PC-3 (cell line): ENCODE results near the gene UBR3. TPM values are rescaled to one million over a fixed set of nuclear protein-coding genes. Genes with fewer than 3 reads are reported as not detected.

ENCODE experiments used
- ATAC-seq: fragments of 200-7000 bp; cut with Tn5 transposase; 2 replicates; pipeline ENCODE4 v1.9.1; 2020; ENCODE audit warnings: mild to moderate bottlenecking, moderate library complexity
- BruUV-seq: library from RNA; stranded (reverse); fragments of 400-500 nt; replicated peaks from 2 replicates; lab custom pipeline; 2021; lab: Mats Ljungman, UMichigan
- CTCF ChIA-PET: fragments of 300-600 bp; sonication (Branson Sonifier 250); formaldehyde crosslinking; loops from one replicate; lab custom pipeline; 2022; ENCODE audit warnings: antibody characterized with exemption; lab: Charles Lee
- POLR2A ChIA-PET: fragments of 300-600 bp; sonication (Branson Sonifier 250); formaldehyde crosslinking; loops from one replicate; lab custom pipeline; 2022; ENCODE audit warnings: antibody characterized with exemption; ENCODE audit not compliant: unreplicated experiment; lab: Charles Lee
- DNase-seq: peaks from one replicate; pipeline ENCODE4 v3.0.0-alpha.2; 2015
- H2AFZ ChIP-seq: fragments of 300-600 bp; sonication (generic); 2 replicates; pipeline ENCODE4 v1.6.0; 2016; ENCODE audit warnings: antibody characterized with exemption, low read length
- H3F3A ChIP-seq: fragments of 300-600 bp; sonication (generic); one replicate; pipeline ENCODE4 v1.6.0; 2017; ENCODE audit warnings: antibody characterized with exemption, low read length, control low read depth, mild to moderate bottlenecking; ENCODE audit not compliant: unreplicated experiment
- H3K27ac ChIP-seq: fragments of 300-600 bp; sonication (generic); 2 replicates; pipeline ENCODE4 v1.5.1; 2016; ENCODE audit warnings: mild to moderate bottlenecking, low read length
- H3K27me3 ChIP-seq: fragments of 300-600 bp; sonication (generic); 2 replicates; pipeline ENCODE4 v1.6.1; 2016; ENCODE audit warnings: low read length, mixed read lengths
- H3K36me3 ChIP-seq: fragments of 300-600 bp; sonication (generic); 2 replicates; pipeline ENCODE4 v1.6.1; 2016; ENCODE audit warnings: low read depth, mixed run types, low read length, mixed read lengths
- H3K4me1 ChIP-seq: fragments of 300-600 bp; sonication (generic); 2 replicates; pipeline ENCODE4 v1.5.1; 2016; ENCODE audit warnings: low read length; ENCODE audit not compliant: insufficient read depth
- H3K4me2 ChIP-seq: fragments of 300-600 bp; sonication (generic); 2 replicates; pipeline ENCODE4 v1.6.0; 2016; ENCODE audit warnings: low read length
- H3K4me3 ChIP-seq: fragments of 300-600 bp; sonication (generic); 2 replicates; pipeline ENCODE4 v1.5.1; 2016; ENCODE audit warnings: mild to moderate bottlenecking, low read length, mixed read lengths
- H3K79me2 ChIP-seq: fragments of 300-600 bp; sonication (generic); 2 replicates; pipeline ENCODE4 v1.6.1; 2017; ENCODE audit warnings: low read length, mixed read lengths
- H3K9ac ChIP-seq: fragments of 300-600 bp; sonication (generic); 2 replicates; pipeline ENCODE4 v1.6.0; 2016; ENCODE audit warnings: mild to moderate bottlenecking, low read length
- H3K9me2 ChIP-seq: fragments of 300-600 bp; sonication (generic); replicated peaks from 2 replicates; pipeline ENCODE4 v1.6.1; 2016; ENCODE audit warnings: mixed run types, low read length, mixed read lengths
- H3K9me3 ChIP-seq: fragments of 300-600 bp; sonication (generic); 2 replicates; pipeline ENCODE4 v1.6.1; 2016; ENCODE audit warnings: low read length, mixed read lengths
- H4K20me1 ChIP-seq: fragments of 300-600 bp; sonication (generic); 2 replicates; pipeline ENCODE4 v1.6.1; 2016; ENCODE audit warnings: low read length, mixed read lengths
- EZH2 ChIP-seq: fragments of 300-600 bp; sonication (generic); IDR thresholded peaks from one replicate; pipeline ENCODE4 v1.6.1; 2017; ENCODE audit warnings: antibody characterized with exemption, mild to moderate bottlenecking, low read length; ENCODE audit not compliant: unreplicated experiment
- EZH2phosphoT487 ChIP-seq: fragments of 300-600 bp; sonication (generic); IDR thresholded peaks from 2 replicates; pipeline ENCODE4 v1.6.1; 2018; ENCODE audit warnings: mild to moderate bottlenecking, antibody characterized with exemption, low read length, borderline replicate concordance
- intact Hi-C: fragments of 100-400 bp; cut with micrococcal nuclease; formaldehyde crosslinking; loops from 2 replicates; pipeline ENCODE4 v1.9.0; 2023
- total RNA-seq: library from RNA; depleted of rRNA; stranded (reverse); fragments of >200 nt; gene quantifications from 2 replicates; pipeline ENCODE4 v1.2.3, GENCODE V29; 2014
- TF ChIP-seq, protein P1 (sequence below): fragments of 300-600 bp; sonication (generic); conservative IDR thresholded peaks from 2 replicates; pipeline ENCODE4 v1.5.1; 2017; ENCODE audit warnings: antibody characterized with exemption, low read depth, mild to moderate bottlenecking, low read length

The UBR3 gene
- total RNA-seq, 1 experiment from 2014 or later: 30.9 TPM

DNA sequence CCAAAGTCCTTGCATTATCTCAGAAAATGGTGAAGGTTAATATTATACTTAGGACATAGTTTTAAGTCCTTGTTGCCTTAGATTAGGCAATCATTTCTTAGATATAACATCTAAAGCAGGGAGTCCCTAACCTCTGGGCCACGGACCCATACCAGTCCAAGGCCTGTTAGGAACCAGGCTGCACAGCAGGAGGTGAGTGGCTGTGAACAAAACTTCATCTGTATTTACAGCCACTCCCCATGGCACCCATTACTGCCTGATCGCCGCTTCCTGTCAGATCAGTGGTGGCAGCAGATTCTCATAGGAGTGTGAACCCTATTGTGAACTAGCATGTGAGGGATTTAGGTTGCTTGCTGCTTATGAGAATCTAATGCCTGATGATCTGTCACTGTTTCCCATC is 264.2 kb downstream of the UBR3 start:
- DNase-seq: no peak
- no peaks in the 10 kb centered on the region for H3K79me2 ChIP-seq

DNA sequence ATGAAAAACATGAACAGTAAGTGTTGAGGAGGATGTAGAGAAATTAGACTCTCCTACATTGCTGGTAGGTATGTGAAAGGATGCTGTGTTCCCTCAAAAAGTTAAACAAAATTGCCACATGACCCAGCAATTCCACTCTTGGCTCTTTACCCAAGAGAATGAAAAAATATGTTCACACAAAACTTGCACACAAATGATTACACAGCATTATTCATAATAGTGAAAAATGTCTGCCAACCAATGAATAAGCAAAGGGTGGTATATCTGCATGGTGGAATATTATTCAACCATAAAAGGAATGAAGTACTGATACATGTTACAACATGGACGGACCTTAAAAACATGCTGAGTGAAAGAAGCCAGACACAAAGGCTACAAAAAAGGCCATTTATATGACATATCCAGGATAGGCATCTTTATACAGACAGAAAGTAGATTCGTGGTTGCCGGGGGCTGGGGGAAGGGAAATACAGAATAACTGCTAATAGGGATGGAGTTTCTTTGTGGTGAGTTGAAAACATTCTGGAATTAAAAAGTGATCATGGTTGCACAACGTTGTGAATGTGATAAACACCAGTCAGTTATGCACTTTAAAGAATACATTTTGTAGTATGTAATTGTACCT is 265.3 kb downstream of the UBR3 start:
- Histone ChIP-seq H3K27me3 (no peaks in the 10 kb centered on the region), H3K36me3 (no peaks in the 10 kb centered on the region), H3K9me2 (no peaks in the 10 kb centered on the region), H3K4me1 (no peaks in the 10 kb centered on the region), H3K27ac (no peak overlapping the region), H3K79me2 (no peaks in the 10 kb centered on the region), H3F3A (no peaks in the 10 kb centered on the region), H3K4me2 (no peak overlapping the region), H3K9me3 (no peaks in the 10 kb centered on the region), H2AFZ (no peak overlapping the region), H3K9ac (no peak overlapping the region), H3K4me3 (no peak overlapping the region), H4K20me1 (no peaks in the 10 kb centered on the region)
- intact Hi-C loops: no loop called here
- ATAC-seq: no peak
- ChIA-PET CTCF (no interaction called here), POLR2A (no interaction called here)
- TF ChIP-seq EZH2phosphoT487: no peak
- TF ChIP-seq, protein P1, sequence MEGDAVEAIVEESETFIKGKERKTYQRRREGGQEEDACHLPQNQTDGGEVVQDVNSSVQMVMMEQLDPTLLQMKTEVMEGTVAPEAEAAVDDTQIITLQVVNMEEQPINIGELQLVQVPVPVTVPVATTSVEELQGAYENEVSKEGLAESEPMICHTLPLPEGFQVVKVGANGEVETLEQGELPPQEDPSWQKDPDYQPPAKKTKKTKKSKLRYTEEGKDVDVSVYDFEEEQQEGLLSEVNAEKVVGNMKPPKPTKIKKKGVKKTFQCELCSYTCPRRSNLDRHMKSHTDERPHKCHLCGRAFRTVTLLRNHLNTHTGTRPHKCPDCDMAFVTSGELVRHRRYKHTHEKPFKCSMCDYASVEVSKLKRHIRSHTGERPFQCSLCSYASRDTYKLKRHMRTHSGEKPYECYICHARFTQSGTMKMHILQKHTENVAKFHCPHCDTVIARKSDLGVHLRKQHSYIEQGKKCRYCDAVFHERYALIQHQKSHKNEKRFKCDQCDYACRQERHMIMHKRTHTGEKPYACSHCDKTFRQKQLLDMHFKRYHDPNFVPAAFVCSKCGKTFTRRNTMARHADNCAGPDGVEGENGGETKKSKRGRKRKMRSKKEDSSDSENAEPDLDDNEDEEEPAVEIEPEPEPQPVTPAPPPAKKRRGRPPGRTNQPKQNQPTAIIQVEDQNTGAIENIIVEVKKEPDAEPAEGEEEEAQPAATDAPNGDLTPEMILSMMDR: no peak
- TF ChIP-seq EZH2: no peak
- DNase-seq: no peak
- no TSS peak for BruUV-seq

More for the DNA sequence above, 264.2 kb downstream of the UBR3 start:
- Histone ChIP-seq H3K4me3 (no peak overlapping the region), H2AFZ (no peak overlapping the region), H3K9ac (no peak overlapping the region), H3F3A (no peaks in the 10 kb centered on the region), H3K36me3 (no peaks in the 10 kb centered on the region), H3K9me3 (no peaks in the 10 kb centered on the region), H4K20me1 (no peaks in the 10 kb centered on the region), H3K4me1 (no peaks in the 10 kb centered on the region), H3K4me2 (no peak overlapping the region), H3K9me2 (no peaks in the 10 kb centered on the region), H3K27me3 (no peaks in the 10 kb centered on the region), H3K27ac (no peak overlapping the region)
- intact Hi-C loops: no loop called here
- TF ChIP-seq EZH2: no peak
- TF ChIP-seq, protein P1: no peak
- TF ChIP-seq EZH2phosphoT487: no peak
- ChIA-PET CTCF (no interaction called here), POLR2A (no interaction called here)
- no TSS peak for BruUV-seq
- ATAC-seq: no peak

DNA sequence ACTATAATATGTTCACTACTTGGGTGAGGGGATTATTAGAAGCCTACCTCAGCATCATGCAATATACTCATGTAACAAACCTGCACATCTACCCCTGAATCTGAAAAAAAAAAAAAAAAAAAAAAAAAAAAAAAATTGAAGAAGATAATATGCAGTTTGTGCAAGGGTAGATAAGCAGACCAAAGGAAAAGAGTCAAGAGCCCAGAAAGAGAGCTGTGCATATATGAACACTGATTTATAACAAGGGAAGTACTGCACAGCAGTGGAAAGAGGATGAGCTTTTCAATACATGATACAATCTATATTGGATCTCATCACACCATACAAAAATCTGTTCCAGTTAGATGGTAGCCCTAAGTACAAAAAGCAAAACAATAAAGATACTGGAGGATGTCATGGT is 268.1 kb downstream of the UBR3 start:
- POLR2A ChIA-PET: no interaction called here
- H3K4me1 ChIP-seq: no peaks in the 10 kb centered on the region
- H3K4me3 ChIP-seq: no peak overlapping the region
- intact Hi-C loops: no loop called here
- DNase-seq (no peak), ATAC-seq (no peak)
- no peak overlapping the region for H3K9ac ChIP-seq
- H2AFZ ChIP-seq: no peak overlapping the region
- no peaks in the 10 kb centered on the region for H3K9me3 ChIP-seq
- no peaks in the 10 kb centered on the region for H3K36me3 ChIP-seq
- H3K4me2 ChIP-seq: no peak overlapping the region
- no peaks in the 10 kb centered on the region for H3F3A ChIP-seq
- H4K20me1 ChIP-seq: no peaks in the 10 kb centered on the region
- H3K27ac ChIP-seq: no peak overlapping the region
- no TSS peak for BruUV-seq
- no peaks in the 10 kb centered on the region for H3K79me2 ChIP-seq
- H3K27me3 ChIP-seq: no peaks in the 10 kb centered on the region
- CTCF ChIA-PET: no interaction called here
- H3K9me2 ChIP-seq: no peaks in the 10 kb centered on the region
- TF ChIP-seq EZH2: no peak
- TF ChIP-seq EZH2phosphoT487: no peak
- TF ChIP-seq, protein P1: no peak
